ENCODE results near the gene AP1AR.

DNA sequence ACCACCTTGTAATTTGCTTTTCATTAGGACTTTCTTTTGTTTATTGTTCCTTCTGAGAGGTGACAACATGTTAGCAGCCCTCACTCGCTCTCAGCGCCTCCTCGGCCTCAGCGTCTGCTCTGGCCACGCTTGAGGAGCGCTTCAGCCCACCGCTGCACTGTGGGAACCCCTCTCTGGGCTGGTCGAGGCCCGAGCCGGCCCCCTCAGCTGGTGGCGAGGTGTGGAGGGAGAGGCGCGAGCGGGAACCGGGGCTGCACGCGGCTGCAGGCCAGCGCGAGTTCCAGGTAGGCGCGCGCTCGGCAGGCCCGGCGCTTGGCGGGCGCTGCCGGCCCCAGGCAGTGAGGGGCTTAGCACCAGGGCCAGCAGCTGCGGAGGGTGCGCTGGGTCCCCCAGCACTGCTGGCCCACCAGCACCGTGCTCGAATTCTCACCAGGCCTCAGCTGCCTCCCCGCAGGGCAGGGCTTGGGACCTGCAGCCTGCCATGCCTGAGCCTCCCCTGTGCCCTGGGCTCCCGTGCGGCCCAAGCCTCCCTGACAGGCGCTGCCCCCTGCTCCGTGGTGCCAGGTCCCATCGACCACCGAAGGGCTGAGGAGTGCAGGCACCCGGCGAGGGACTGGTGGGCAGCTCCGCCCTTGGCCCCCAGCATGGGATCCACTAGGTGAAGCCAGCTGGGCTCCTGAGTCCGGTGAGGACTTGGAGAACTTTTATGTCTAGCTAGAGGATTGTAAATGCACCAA, 9.2 kb upstream of the AP1AR start:
- TF ChIP-seq, protein P1, sequence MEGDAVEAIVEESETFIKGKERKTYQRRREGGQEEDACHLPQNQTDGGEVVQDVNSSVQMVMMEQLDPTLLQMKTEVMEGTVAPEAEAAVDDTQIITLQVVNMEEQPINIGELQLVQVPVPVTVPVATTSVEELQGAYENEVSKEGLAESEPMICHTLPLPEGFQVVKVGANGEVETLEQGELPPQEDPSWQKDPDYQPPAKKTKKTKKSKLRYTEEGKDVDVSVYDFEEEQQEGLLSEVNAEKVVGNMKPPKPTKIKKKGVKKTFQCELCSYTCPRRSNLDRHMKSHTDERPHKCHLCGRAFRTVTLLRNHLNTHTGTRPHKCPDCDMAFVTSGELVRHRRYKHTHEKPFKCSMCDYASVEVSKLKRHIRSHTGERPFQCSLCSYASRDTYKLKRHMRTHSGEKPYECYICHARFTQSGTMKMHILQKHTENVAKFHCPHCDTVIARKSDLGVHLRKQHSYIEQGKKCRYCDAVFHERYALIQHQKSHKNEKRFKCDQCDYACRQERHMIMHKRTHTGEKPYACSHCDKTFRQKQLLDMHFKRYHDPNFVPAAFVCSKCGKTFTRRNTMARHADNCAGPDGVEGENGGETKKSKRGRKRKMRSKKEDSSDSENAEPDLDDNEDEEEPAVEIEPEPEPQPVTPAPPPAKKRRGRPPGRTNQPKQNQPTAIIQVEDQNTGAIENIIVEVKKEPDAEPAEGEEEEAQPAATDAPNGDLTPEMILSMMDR (IDR thresholded peaks at IDR 0.05): no peak
- TF ChIP-seq POLR2AphosphoS5 (IDR thresholded peaks at IDR 0.05) (no peak), POLR2A (IDR thresholded peaks at IDR 0.05) (no peak)
